Aorta (tissue), 5 donors: ENCODE data around the gene IGF1R. TPM values are rescaled to one million over a fixed set of nuclear protein-coding genes. Genes with fewer than 3 reads are reported as not detected.

Experiments used
- ATAC-seq: fragments of 200-7000 bp; cut with Tn5 transposase; one replicate; pipeline ENCODE4 v1.9.1; 2022; ENCODE audit warnings: moderate library complexity; ENCODE audit not compliant: low FRiP score
- DNase-seq, 2 donors: peaks; one replicate each; pipeline ENCODE4 v3.0.0-alpha.2; 2020
- H3K27ac ChIP-seq, 2 donors: one replicate each; pipeline ENCODE4 v1.5.1; 2013; ENCODE audit warnings: low read length in 2 of 2, mild to moderate bottlenecking in 2 of 2, moderate library complexity in 2 of 2, control low read depth in 1 of 2, inconsistent platforms in 1 of 2, low read depth in 1 of 2
- H3K27me3 ChIP-seq, 2 donors: one replicate each; pipeline ENCODE4 v1.6.1; 2013; ENCODE audit warnings: control low read depth in 1 of 2, low read length in 1 of 2, mild to moderate bottlenecking in 1 of 2, moderate library complexity in 1 of 2; ENCODE audit not compliant: insufficient read depth in 2 of 2, control insufficient read depth in 1 of 2
- H3K36me3 ChIP-seq, 2 donors: one replicate each; pipeline ENCODE4 v1.6.1; 2013; ENCODE audit warnings: control low read depth in 1 of 2, low read length in 1 of 2, mild to moderate bottlenecking in 1 of 2; ENCODE audit not compliant: insufficient read depth in 2 of 2, control insufficient read depth in 1 of 2
- H3K4me1 ChIP-seq, 2 donors: one replicate each; pipeline ENCODE4 v1.6.1; 2013; ENCODE audit warnings: low read length in 2 of 2, control low read depth in 1 of 2, mild to moderate bottlenecking in 1 of 2, moderate library complexity in 1 of 2; ENCODE audit not compliant: insufficient read depth in 2 of 2, control insufficient read depth in 1 of 2
- H3K4me3 ChIP-seq, 2 donors: one replicate each; pipeline ENCODE4 v1.5.1; 2013; ENCODE audit warnings: low read length in 2 of 2, control low read depth in 1 of 2, mild to moderate bottlenecking in 1 of 2
- H3K9me3 ChIP-seq: one replicate; pipeline ENCODE4 v1.6.1; 2013; ENCODE audit warnings: mild to moderate bottlenecking, low read length; ENCODE audit not compliant: control insufficient read depth
- WGBS, 2 donors: extraction: QIAGEN DNeasy Blood & Tissue Kit; methylation state at CpG; one replicate each; pipeline ENCODE4 v1.1.7; 2013; 5-methylcytosine and 5-hydroxymethylcytosine counted together
- intact Hi-C, 2 donors: fragments of 100-400 bp; cut with DNase I; formaldehyde crosslinking; loops; one replicate each; pipeline versions ENCODE4 v1.14.2 to v1.15.0; 2022
- polyA plus RNA-seq, 2 donors: library from polyadenylated mRNA; stranded (reverse); fragments of 200-250 nt; gene quantifications; one replicate each; pipeline ENCODE4 v1.2.3, GENCODE V29; 2013
- total RNA-seq, 2 donors: library from RNA; stranded (reverse); fragmentation: NEBNext Ultra II Directional; extraction: Animal tissue kit (Norgen Biotek cat#: 25700); gene quantifications; one replicate each; pipeline ENCODE4 v1.2.1, GENCODE V29; 2021
- donor health status: healthy with polysubstance abuse.
- donor health status: Bipolar disorder and iron deficiency.
- donor health status: DM: no; HTN: no; CAD: no.
- donor health status: DM: no; HTN: no; CAD: no.
- donor health status: DM: yes; HTN: yes; CAD: no.

Gene IGF1R
- total and polyA plus RNA-seq, 4 donors: 7.5 to 137 (median 50.7) TPM

DNA sequence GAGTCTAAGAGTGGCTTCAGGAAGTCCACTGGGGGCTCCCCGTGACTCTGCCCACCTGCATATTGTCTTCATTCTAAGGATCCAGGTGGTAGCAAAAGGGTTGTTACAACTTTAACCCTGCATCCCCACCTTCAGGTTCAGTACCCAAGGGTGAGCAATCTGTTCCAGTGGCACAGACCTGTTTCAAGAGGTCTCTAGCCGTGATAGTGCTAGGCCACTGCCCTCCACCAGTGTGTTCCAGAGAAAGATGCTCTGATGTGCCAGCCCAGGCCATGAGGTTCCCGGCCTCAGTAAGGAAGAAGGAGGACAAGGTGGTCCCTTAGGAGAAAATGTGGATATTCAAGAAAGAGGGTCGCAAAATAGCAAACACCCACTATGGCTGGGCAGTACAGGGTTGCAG, 87.0 kb downstream of the IGF1R start:
- Histone ChIP-seq H3K9me3 (no peaks in the 10 kb centered on the region), H3K4me1 (peaks cover 7 to 13% of the 10 kb centered on the region in 2 donors), H3K27me3 (no peaks in the 10 kb centered on the region), H3K27ac (no peak overlapping the region), H3K4me3 (no peak overlapping the region), H3K36me3 (no peaks in the 10 kb centered on the region)
- ATAC-seq: no peak
- intact Hi-C loops: loop anchor here in 1 of 2 donors (5.0 kb wide), 1 partner anchor 52 kb away; no protein-coding TSS in a partner anchor
- 87 to 92% methylated on average over 4 of the region's 4 CpGs for WGBS, 2 donors
- no peak for DNase-seq

DNA sequence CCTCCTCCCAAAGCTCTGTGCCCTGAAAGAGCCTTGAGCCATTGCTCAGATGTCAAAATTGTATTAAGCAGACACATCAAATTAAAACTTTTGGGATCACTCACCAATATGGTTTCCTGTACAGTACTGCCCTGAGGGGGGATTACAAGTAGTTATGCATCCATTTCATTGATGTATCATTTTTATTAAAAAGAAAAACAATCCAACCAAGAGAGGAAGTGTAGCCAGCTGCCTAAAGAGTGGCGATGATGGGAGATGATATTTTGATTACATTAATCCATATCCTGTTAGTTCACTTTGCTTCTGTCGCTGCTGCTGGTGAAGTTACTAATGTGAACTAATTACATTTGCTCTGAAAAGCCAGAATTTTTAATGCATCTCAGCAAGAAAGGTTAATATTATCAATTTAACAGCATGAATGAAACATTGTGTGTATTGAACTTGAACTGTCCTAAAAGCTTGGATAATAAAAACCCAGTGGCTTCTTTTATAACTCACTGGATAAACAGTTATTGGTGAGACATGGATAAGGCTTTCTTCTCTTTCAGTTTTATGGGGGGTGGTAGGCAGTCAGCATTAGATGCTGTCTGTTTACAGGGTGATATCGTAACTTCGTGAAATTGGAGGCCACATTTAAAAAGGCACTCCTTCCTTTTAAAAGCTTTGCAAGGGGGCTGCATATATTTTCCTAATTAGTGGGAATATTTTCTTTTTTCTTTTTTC, 87.7 kb downstream of the IGF1R start:
- intact Hi-C loops: loop anchor here in 1 of 2 donors (5.0 kb wide), 1 partner anchor 51 kb away; no protein-coding TSS in a partner anchor
- no peak for ATAC-seq
- no peak for DNase-seq
- Histone ChIP-seq H3K36me3 (no peaks in the 10 kb centered on the region), H3K27ac (no peak overlapping the region), H3K27me3 (no peaks in the 10 kb centered on the region), H3K4me1 (peaks cover 7 to 11% of the 10 kb centered on the region in 2 donors), H3K9me3 (no peaks in the 10 kb centered on the region), H3K4me3 (no peak overlapping the region)
- WGBS, 2 donors: 86 to 93% methylated on average over 4 of the region's 4 CpGs

DNA sequence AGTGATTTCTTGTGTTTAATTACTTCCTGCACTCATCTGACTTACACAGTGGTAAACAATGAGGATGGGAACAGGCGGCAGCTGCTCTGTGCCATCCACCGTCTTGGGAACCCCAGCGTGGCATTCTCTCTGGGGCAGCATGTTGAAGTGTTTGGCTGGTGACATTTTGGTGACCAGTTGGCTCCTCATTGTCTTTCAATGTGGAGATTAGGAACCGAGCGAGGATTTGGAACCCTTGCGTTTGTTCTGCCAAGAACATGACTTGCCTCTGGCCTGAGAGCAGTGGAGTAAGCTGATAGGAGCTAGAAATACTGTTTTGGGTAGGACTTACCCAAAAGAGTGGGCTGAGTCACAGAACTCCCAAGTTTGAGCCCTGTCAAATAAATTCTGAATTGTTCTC, 88.8 kb downstream of the IGF1R start:
- DNase-seq (no peak), ATAC-seq (no peak)
- Histone ChIP-seq H3K27ac (peak overlapping the region in 1 of 2 donors; percentile 50), H3K27me3 (no peaks in the 10 kb centered on the region), H3K36me3 (no peaks in the 10 kb centered on the region), H3K4me3 (no peak overlapping the region), H3K4me1 (peaks cover 5 to 11% of the 10 kb centered on the region in 2 donors), H3K9me3 (no peaks in the 10 kb centered on the region)
- 48 to 49% methylated on average over 6 of the region's 6 CpGs for WGBS, 2 donors
- intact Hi-C loops: loop anchor here in 1 of 2 donors (5.0 kb wide), 1 partner anchor 50 kb away; no protein-coding TSS in a partner anchor

DNA sequence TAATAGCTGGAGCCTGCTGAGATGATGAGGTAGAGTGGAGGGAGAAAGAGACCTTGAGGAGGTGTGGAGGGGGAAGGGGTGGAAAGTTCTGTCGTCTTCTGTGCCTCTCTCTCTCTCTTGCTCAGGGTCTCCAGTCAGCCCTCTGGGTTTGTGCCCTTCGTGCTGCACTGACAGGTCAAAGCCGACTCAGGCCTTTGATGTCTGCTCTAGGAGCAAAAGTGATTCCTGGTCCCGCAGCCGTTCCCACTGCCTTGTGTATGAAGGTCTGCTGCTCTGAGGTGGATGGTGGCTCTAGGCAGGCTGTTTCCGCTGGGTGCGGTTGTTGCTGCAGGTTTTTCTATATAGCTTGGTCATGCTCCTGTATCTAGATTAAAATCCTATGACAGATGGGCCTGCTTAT, 89.4 kb downstream of the IGF1R start:
- Histone ChIP-seq H3K9me3 (no peaks in the 10 kb centered on the region), H3K4me1 (peaks cover 3 to 11% of the 10 kb centered on the region in 2 donors), H3K4me3 (no peak overlapping the region), H3K27ac (no peak overlapping the region), H3K36me3 (no peaks in the 10 kb centered on the region), H3K27me3 (no peaks in the 10 kb centered on the region)
- intact Hi-C loops: loop anchor here in 1 of 2 donors (5.0 kb wide), 1 partner anchor 50 kb away; no protein-coding TSS in a partner anchor
- no peak for ATAC-seq
- 75 to 85% methylated on average over 7 of the region's 7 CpGs for WGBS, 2 donors
- no peak for DNase-seq

DNA sequence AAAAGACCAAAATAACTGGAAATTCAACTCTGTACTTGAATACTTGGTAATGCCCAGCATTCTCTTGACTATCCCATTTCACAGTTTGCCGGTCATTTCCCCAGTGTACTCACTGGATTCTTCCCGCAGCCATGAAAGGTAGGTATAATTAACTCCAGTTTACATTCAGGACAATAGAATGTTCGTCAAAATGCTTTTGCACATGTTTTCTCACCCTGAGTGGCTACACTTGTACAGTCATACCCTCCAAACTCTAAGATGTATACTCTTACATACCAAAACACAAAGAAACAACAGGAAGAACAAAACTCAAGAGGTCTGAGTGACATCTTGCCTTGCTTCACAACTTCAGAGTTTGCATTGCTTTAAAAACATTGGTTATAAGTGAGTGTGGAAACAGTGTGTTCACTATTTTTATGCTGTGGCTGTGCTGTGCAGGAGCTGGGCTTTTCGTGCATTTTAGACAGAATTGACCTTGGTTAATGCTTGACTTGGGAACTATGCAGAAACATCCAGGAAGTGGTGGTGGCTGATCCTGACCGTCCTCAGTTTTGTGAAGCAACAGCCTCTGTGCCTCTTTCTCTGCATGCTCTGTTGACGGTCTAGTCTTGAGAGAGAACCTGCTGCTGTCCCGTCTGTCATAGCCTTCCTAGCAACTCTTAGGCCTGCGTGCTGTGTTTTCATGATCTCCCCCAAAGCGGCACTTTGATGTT, 90.5 kb downstream of the IGF1R start:
- peaks cover 3 to 11% of the 10 kb centered on the region in 2 donors for H3K4me1 ChIP-seq
- intact Hi-C loops: loop anchor here in 1 of 2 donors (5.0 kb wide), 1 partner anchor 48 kb away; no protein-coding TSS in a partner anchor
- H3K27me3 ChIP-seq: no peaks in the 10 kb centered on the region
- no peaks in the 10 kb centered on the region for H3K9me3 ChIP-seq
- H3K4me3 ChIP-seq: no peak overlapping the region
- WGBS, 2 donors: 69 to 76% methylated on average over 9 of the region's 9 CpGs
- ATAC-seq (no peak), DNase-seq (no peak)
- no peak overlapping the region for H3K27ac ChIP-seq
- no peaks in the 10 kb centered on the region for H3K36me3 ChIP-seq

DNA sequence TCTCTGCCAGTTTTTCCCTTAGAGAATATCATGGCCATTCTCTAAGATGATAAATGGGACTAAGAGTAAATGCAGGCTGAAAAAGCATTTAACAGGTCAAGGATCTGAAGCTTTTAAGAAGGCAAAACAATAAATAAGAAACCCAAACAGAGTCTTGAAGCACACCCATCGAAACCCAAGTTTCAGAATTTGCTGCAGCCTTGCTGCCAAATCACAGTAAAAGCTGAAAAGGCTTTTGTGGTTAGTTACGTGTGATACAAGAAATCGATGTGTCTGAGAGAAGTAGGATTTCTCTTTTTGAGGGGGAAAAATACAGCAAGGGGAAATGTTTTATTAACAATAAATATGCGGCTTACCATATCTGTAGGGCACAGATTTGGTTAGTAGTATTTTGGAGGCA, 92.0 kb downstream of the IGF1R start:
- WGBS, 2 donors: 66 to 70% methylated on average over 4 of the region's 4 CpGs
- intact Hi-C loops: no loop called here
- no peaks in the 10 kb centered on the region for H3K27me3 ChIP-seq
- no peak for DNase-seq
- ATAC-seq: no peak
- no peaks in the 10 kb centered on the region for H3K9me3 ChIP-seq
- H3K27ac ChIP-seq: no peak overlapping the region
- no peak overlapping the region for H3K4me3 ChIP-seq
- peaks cover 2 to 11% of the 10 kb centered on the region in 2 donors for H3K4me1 ChIP-seq
- H3K36me3 ChIP-seq: no peaks in the 10 kb centered on the region

DNA sequence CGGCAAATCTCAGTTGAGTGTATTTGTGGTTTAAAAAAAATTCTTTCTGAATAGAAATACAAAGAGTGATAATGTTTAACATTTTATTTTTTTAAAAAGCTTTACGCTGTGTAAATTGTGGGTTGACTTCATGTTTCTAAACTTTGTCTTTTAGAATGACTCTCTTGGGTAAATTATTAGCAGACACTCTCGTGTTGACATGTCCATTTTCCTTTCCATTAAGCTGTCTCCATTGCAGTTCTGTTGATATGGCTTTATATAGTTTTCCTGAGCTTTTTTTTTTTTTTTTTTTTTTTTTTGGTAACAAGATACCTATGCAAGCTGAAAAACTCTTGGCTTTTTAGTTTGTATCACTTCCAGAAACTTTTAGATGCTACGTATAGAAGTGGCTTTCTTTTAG, 92.6 kb downstream of the IGF1R start:
- Histone ChIP-seq H3K27me3 (no peaks in the 10 kb centered on the region), H3K36me3 (no peaks in the 10 kb centered on the region), H3K4me3 (no peak overlapping the region), H3K4me1 (peaks cover 2 to 15% of the 10 kb centered on the region in 2 donors), H3K27ac (no peak overlapping the region), H3K9me3 (no peaks in the 10 kb centered on the region)
- no peak for DNase-seq
- intact Hi-C loops: no loop called here
- 78 to 80% methylated on average over 4 of the region's 4 CpGs for WGBS, 2 donors
- no peak for ATAC-seq

DNA sequence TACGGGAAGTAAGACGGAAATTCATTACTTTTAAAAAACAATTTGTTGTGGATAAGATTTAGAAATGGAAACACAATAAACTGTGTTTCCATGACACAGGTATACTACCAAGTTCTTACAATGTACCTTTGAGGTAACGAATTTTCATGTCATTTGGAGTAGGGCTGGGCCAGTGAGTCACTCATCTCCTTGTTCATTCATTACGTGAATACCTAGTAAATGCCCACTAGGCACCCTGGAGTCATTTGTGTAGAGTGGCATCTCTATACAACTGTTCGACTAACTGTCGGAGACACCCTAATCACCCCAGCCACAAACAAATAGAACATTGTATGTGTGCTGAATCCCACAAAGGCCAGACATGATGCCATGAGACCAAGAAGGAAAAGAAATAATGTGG, 94.8 kb downstream of the IGF1R start:
- ATAC-seq (no peak), DNase-seq (no peak)
- Histone ChIP-seq H3K4me3 (no peak overlapping the region), H3K27ac (no peak overlapping the region), H3K9me3 (no peaks in the 10 kb centered on the region), H3K27me3 (no peaks in the 10 kb centered on the region), H3K36me3 (no peaks in the 10 kb centered on the region), H3K4me1 (peaks cover 2 to 8% of the 10 kb centered on the region in 2 donors)
- intact Hi-C loops: no loop called here
- 94 to 98% methylated on average over 6 of the region's 6 CpGs for WGBS, 2 donors
